SU-DHL-6 (cell line): ENCODE measurements around the gene LCNL1.

ENCODE experiments used
- H2AFZ ChIP-seq: fragments of 200-600 bp; sonication (generic); 2 replicates; pipeline ENCODE4 v1.6.1; 2014; ENCODE audit warnings: low read depth, mild to moderate bottlenecking, moderate library complexity, mixed read lengths, antibody characterized with exemption, low read length; ENCODE audit not compliant: severe bottlenecking
- H3F3A ChIP-seq: fragments of 200-600 bp; shearing (Covaris generic); 2 replicates; pipeline ENCODE4 v1.6.0; 2016; ENCODE audit warnings: antibody characterized with exemption, mild to moderate bottlenecking; ENCODE audit not compliant: insufficient read depth
- H3K27ac ChIP-seq: fragments of 200-600 bp; sonication (generic); 2 replicates; pipeline ENCODE4 v1.5.1; 2016; ENCODE audit warnings: low read depth, mild to moderate bottlenecking, low read length, moderate library complexity, mixed read lengths
- H3K27me3 ChIP-seq: fragments of 200-600 bp; sonication (generic), shearing (Covaris generic); 2 replicates; pipeline ENCODE4 v1.6.0; 2014; ENCODE audit warnings: mild to moderate bottlenecking, low read length
- H3K36me3 ChIP-seq: fragments of 200-600 bp; sonication (generic); 2 replicates; pipeline ENCODE4 v1.6.1; 2014; ENCODE audit warnings: mild to moderate bottlenecking, low read length, mixed read lengths
- H3K4me2 ChIP-seq: fragments of 300-600, 200-600 bp; shearing (Covaris generic), sonication (generic); 2 replicates; pipeline ENCODE4 v1.6.0; 2014; ENCODE audit warnings: low read length, low read depth, mild to moderate bottlenecking; ENCODE audit not compliant: poor library complexity, severe bottlenecking
- H3K4me3 ChIP-seq: fragments of 200-600 bp; sonication (generic); 2 replicates; pipeline ENCODE4 v1.5.1; 2014; ENCODE audit warnings: antibody characterized with exemption, low read length, mild to moderate bottlenecking, mixed read lengths; ENCODE audit not compliant: insufficient read depth, poor library complexity, severe bottlenecking
- H3K79me2 ChIP-seq: fragments of 200-600 bp; sonication (generic); 2 replicates; pipeline ENCODE4 v1.6.1; 2014; ENCODE audit warnings: mild to moderate bottlenecking, low read length, moderate library complexity; ENCODE audit not compliant: insufficient read depth
- H3K9ac ChIP-seq: fragments of 200-600 bp; sonication (generic); 2 replicates; pipeline ENCODE4 v1.7.0; 2014; ENCODE audit warnings: mild to moderate bottlenecking, low read length
- H3K9me2 ChIP-seq: fragments of 200-600 bp; sonication (generic); replicated peaks from 2 replicates; pipeline ENCODE4 v1.6.1; 2014; ENCODE audit warnings: low read length; ENCODE audit not compliant: insufficient read depth
- H3K9me3 ChIP-seq: fragments of 200-600 bp; sonication (generic); 2 replicates; pipeline ENCODE4 v1.6.1; 2014; ENCODE audit warnings: low read length, mixed read lengths; ENCODE audit not compliant: insufficient read depth
- H4K20me1 ChIP-seq: fragments of 200-600 bp; sonication (generic); 2 replicates; pipeline ENCODE4 v1.6.1; 2014; ENCODE audit warnings: low read depth, mild to moderate bottlenecking, antibody characterized with exemption, low read length, moderate library complexity, mixed read lengths
- EZH2phosphoT487 ChIP-seq: fragments of 200-600 bp; sonication (generic), shearing (Covaris generic); conservative IDR thresholded peaks from 2 replicates; pipeline ENCODE4 v1.6.1; 2018; ENCODE audit warnings: mild to moderate bottlenecking, antibody characterized with exemption, low read length, moderate library complexity, mixed read lengths
- TF ChIP-seq, protein P1 (sequence below): fragments of 200-600 bp; sonication (generic); IDR thresholded peaks from one replicate; pipeline ENCODE4 v1.5.1; 2017; ENCODE audit warnings: antibody characterized with exemption, mild to moderate bottlenecking, low read length, moderate library complexity; ENCODE audit not compliant: insufficient read depth, poor library complexity, severe bottlenecking

LCNL1 gene

DNA sequence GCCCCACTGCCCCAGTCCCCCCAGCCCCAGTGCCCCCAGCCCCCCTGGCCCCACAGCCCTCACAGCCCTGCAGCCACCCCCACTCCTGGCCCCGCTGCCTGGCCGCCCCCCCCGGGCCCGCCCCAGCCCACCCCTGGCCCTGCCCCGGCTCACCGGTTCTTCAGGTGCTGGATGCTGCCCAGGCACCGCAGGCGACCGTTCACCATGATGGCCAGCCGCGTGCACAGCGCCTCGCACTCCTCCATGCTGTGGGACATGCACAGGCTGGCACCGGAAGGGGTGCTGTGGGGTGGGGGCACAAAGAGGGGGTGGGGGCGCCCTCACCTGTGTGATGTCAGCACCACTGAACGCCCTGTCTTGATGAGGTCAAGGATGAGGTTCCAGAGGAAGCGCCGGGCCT is 26.4 kb downstream of the LCNL1 start:
- Histone ChIP-seq H3K79me2 (no peaks in the 10 kb centered on the region), H2AFZ (no peak overlapping the region), H3K27ac (no peak overlapping the region), H3K4me2 (no peak overlapping the region), H3K4me3 (no peak overlapping the region), H3F3A (no peaks in the 10 kb centered on the region), H3K9ac (no peak overlapping the region), H4K20me1 (no peaks in the 10 kb centered on the region), H3K9me2 (no peaks in the 10 kb centered on the region), H3K27me3 (no peaks in the 10 kb centered on the region), H3K36me3 (no peaks in the 10 kb centered on the region), H3K9me3 (no peaks in the 10 kb centered on the region)
- no peak for TF ChIP-seq EZH2phosphoT487
- TF ChIP-seq, protein P1, sequence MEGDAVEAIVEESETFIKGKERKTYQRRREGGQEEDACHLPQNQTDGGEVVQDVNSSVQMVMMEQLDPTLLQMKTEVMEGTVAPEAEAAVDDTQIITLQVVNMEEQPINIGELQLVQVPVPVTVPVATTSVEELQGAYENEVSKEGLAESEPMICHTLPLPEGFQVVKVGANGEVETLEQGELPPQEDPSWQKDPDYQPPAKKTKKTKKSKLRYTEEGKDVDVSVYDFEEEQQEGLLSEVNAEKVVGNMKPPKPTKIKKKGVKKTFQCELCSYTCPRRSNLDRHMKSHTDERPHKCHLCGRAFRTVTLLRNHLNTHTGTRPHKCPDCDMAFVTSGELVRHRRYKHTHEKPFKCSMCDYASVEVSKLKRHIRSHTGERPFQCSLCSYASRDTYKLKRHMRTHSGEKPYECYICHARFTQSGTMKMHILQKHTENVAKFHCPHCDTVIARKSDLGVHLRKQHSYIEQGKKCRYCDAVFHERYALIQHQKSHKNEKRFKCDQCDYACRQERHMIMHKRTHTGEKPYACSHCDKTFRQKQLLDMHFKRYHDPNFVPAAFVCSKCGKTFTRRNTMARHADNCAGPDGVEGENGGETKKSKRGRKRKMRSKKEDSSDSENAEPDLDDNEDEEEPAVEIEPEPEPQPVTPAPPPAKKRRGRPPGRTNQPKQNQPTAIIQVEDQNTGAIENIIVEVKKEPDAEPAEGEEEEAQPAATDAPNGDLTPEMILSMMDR = no peak

DNA sequence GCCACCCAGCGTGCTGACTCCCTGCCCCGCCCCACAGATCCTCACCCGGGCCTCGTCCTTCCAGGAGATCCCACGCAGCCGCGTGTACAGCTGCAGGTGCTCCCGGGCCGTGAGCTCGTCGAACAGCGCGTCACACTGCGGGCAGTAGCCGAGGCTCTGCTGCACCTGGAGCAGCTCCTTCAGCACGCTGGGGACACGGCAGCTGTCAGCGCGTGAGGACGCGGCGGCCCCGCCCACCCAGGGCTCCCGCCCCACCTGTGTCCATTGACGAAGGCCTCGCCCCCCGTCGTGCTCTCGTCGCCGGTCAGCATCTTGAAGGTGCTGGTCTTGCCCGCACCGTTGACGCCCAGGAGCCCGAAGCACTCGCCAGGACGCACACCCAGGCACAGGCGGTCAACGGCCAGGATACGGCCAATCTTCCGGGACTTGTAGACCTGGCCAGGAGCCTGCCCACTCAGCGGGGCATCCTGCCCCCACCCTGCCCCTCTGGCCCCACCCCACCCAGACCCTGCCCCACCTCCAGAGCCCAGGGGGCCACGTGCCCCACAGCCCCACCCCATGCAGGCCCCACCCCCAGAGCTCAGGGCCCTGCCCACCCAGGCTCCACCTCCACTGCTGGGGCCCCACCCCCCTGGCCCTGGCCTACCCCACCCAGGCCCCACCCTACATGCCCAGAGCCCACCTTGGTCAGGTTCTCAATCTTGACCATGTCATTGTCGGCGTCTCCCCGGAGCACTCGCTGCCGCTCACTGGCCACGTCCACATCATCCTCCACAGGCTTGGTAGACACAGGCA is 27.3 kb downstream of the LCNL1 start:
- Histone ChIP-seq H3F3A (no peaks in the 10 kb centered on the region), H3K27ac (no peak overlapping the region), H3K4me3 (no peak overlapping the region), H3K36me3 (no peaks in the 10 kb centered on the region), H3K9ac (no peak overlapping the region), H3K9me3 (no peaks in the 10 kb centered on the region), H3K9me2 (no peaks in the 10 kb centered on the region), H3K4me2 (no peak overlapping the region), H3K79me2 (no peaks in the 10 kb centered on the region), H3K27me3 (no peaks in the 10 kb centered on the region), H4K20me1 (no peaks in the 10 kb centered on the region), H2AFZ (no peak overlapping the region)
- TF ChIP-seq, protein P1 = no peak
- no peak for TF ChIP-seq EZH2phosphoT487

DNA sequence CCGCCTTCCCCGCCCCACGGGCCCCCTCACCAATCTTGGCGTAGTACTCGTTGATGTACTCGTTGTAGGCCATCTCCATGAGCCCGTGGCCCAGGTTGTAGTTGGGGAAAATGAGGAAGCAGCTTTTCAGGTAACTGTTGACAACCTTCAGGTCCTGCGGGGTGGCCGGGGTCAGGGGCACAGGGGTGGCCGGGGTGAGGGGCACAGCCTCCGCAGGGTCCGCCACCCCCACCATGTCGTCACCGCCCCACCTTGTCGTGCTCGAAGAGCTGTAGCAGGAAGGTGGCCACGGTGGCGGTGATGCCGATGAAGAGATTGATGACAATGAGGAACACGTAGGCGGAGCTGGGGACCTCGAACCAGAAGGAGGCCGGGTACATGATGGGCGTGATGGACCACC is 28.4 kb downstream of the LCNL1 start:
- H3K79me2 ChIP-seq = no peaks in the 10 kb centered on the region
- H3K27me3 ChIP-seq = no peaks in the 10 kb centered on the region
- no peak overlapping the region for H2AFZ ChIP-seq
- H3K36me3 ChIP-seq = no peaks in the 10 kb centered on the region
- no peak overlapping the region for H3K4me3 ChIP-seq
- no peaks in the 10 kb centered on the region for H4K20me1 ChIP-seq
- H3K9ac ChIP-seq = no peak overlapping the region
- H3F3A ChIP-seq = no peaks in the 10 kb centered on the region
- no peaks in the 10 kb centered on the region for H3K9me3 ChIP-seq
- no peak for TF ChIP-seq EZH2phosphoT487
- TF ChIP-seq, protein P1 = no peak
- H3K9me2 ChIP-seq = no peaks in the 10 kb centered on the region
- H3K27ac ChIP-seq = no peak overlapping the region
- no peak overlapping the region for H3K4me2 ChIP-seq
